T-helper 2 cell treated with Interferon-gamma antibody and Interleukin-4, amounts not matched to agents 100 ng/mL and 5 ng/mL, for 36 hours (primary cell): ENCODE measurements around the gene COLGALT1. TPM values are rescaled to one million over a fixed set of nuclear protein-coding genes. Genes with fewer than 3 reads are reported as not detected.

Source experiments
- intact Hi-C: fragments of 100-400 bp; cut with micrococcal nuclease; formaldehyde crosslinking; loops from one replicate; pipeline ENCODE4 v1.15.1; 2023
- total RNA-seq: library from RNA; stranded (reverse); gene quantifications from 2 replicates; pipeline ENCODE4 v1.2.3, GENCODE V29; 2022

The COLGALT1 gene
- total RNA-seq, 1 donor from 2014 or later = 61.7 TPM

DNA sequence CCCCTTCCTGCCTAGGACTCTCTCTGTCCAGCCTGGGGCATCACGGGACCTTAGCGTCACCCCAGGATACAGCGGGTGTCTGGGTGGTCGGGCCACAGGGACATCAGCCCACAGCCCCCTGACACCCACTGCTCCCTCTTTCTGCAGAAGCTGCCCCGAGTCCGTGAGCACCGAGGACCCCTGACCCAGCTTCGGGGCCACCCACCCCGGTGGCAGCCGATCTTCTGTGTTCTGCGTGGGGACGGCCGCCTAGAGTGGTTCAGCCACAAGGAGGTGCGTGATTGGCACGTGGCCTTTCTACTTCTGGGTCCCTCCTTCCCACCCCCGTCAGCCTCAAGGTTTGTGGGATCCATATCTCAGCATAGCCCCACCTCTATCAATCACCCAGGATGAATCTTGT, 23.3 kb upstream of the COLGALT1 start:
- intact Hi-C loops = no loop called here

- intact Hi-C loops = no loop called here
These were observed 22.9 kb upstream of the COLGALT1 start for GRCh38 chr19:17532557-17532956.

GRCh38 chr19:17534767-17535166, 20.7 kb upstream of the COLGALT1 start:
- intact Hi-C loops = no loop called here

DNA sequence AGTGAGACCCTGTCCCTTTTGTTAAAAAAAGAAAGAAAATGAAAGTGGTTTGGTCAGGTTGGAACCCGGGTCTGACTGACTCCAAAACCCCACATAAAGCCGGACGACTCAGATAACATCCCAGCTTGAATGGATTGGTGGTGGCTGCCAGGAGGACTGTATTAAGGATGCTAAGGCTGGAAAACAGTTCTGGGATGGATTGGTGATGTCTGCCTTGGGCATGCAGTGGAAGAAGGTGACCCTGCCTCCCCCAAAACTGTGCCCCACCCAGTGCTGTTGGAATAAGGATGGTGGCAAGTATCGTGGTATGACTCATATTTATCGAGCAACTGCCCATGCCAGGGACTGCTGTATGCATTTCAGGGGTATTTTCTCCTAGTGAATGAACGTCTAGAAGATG, 18.5 kb upstream of the COLGALT1 start:
- intact Hi-C loops = no loop called here

DNA sequence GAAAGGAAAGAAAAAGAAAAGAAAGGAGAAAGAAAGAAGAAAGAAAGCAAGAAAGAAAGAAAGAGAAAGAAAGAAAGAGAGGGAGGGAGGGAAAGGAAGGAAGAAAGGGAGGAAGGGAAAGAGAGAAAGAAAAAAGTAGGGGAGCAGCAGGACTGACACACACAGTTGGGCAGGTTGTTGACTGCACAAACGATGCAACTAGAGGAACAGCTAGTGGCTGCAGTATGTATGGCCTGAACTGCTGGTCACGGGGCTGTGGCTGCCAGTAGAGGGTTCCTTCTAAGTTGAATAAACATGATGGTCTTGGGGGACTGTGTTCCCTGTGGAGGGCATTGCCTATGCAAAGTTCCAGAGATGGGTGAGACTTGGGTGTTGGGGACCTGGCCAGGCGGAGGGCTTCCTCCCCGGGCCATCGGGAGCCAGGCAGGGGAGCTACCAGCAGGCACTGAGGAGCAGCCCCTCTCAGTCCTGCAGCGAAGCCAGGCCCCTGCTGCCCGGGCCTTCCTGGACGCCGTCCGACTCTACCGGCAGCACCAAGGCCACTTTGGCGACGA, 16.7 kb upstream of the COLGALT1 start:
- intact Hi-C loops = loop anchor here (1.0 kb wide), 1 partner anchor 17 kb away; the partner anchor contains the start of gene COLGALT1

- intact Hi-C loops = loop anchor here (1.0 kb wide), 1 partner anchor 16 kb away; the partner anchor contains the start of gene COLGALT1
These were observed 16.0 kb upstream of the COLGALT1 start for GRCh38 chr19:17539238-17540117.

- intact Hi-C loops = no loop called here
These were observed 15.3 kb upstream of the COLGALT1 start for GRCh38 chr19:17540174-17540573.

DNA sequence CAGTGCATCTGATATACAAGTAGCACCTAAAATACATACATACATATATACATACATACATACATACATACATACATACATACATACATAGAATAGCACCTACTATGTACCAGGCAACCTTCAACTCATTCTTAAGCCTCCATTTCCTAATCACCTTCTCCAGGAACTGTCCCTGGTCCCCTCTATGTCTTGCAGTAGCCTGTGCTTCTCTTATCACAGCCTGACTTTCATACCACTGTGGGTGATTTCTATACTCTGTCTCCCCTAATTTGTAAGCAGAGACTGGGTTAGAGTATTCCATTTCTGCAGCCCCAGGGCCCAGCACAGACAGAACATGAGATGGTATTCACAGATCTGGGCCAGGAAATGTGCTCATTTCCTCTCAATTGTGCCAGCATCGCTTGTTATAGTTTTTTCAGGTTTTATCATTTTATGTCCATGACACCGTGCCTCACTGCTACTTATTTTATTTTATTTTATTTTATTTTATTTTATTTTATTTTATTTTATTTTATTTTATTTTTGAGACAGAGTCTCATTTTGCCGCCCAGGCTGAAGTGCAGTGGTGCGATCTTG, 14.2 kb upstream of the COLGALT1 start:
- intact Hi-C loops = no loop called here

GRCh38 chr19:17542042-17542441, 13.4 kb upstream of the COLGALT1 start:
- intact Hi-C loops = no loop called here

GRCh38 chr19:17542793-17543582, 12.5 kb upstream of the COLGALT1 start:
- intact Hi-C loops = no loop called here

DNA sequence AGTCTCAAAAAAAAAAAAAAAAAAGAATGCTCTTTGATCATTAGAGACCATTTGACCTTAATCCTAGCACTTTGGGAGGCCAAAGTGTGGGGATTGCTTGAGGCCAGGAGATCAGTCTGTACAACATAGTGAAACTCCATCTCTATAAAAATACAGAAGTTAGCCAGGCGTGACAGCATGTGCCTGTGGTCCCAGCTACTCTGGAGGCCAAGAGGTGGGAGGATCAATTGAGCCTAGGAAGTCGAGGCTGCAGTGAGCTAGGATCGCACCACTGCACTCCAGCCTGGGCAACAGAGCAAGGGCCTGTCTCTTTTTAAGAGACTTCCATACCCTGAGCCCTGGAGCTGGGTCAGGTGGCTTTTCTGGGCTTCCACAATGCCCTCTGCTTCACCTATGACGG, 11.5 kb upstream of the COLGALT1 start:
- intact Hi-C loops = no loop called here

- intact Hi-C loops = no loop called here
These were observed 11.0 kb upstream of the COLGALT1 start for GRCh38 chr19:17544418-17544817.

- intact Hi-C loops = no loop called here
These were observed 7.3 kb upstream of the COLGALT1 start for GRCh38 chr19:17548145-17548544.

GRCh38 chr19:17549085-17549740, 6.2 kb upstream of the COLGALT1 start:
- intact Hi-C loops = no loop called here

- intact Hi-C loops = loop anchor here (10.0 kb wide), 1 partner anchor 195 kb away; no protein-coding TSS in a partner anchor
These were observed 5.3 kb upstream of the COLGALT1 start for GRCh38 chr19:17550076-17550667.

DNA sequence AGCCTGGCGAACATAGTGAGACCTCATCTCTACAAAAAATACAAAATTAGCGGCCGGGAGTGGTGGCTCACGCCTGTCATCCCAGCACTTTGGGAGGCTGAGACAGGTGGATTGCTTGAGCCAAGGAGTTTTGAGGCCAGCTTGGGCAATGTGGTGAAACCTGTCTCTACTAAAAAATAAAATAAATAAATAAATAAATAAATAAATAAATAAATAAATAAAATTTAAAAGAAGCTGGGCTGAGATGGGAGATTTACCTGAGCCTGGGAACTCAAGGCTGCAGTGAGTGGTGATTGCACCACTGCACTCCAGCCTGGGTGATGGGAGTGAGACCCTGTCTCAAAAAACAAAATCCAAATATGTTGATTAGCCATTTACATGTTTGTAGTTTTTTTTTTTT, 2.7 kb upstream of the COLGALT1 start:
- intact Hi-C loops = loop anchor here (10.0 kb wide), 1 partner anchor 192 kb away; no protein-coding TSS in a partner anchor

DNA sequence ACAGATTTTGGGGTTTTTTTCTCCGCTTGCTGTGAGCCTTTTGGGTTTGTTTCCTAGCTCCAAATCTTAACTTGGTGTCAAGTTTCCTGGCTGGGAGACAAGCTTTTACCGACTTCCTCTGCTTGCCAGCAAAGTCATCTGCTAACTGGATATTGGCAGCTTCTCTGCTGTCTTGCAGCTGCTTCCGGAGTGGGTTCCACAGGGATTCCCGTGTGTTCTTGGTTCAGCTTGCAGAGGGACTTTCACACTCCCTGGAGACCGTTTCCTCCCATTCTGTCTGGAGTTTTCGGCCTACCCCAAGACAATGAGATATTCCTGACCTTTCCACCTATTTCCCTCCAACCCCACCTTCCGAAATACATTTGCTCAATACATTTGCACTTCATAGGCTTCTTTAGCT, 2.2 kb upstream of the COLGALT1 start:
- intact Hi-C loops = loop anchor here (10.0 kb wide), 1 partner anchor 192 kb away; no protein-coding TSS in a partner anchor

DNA sequence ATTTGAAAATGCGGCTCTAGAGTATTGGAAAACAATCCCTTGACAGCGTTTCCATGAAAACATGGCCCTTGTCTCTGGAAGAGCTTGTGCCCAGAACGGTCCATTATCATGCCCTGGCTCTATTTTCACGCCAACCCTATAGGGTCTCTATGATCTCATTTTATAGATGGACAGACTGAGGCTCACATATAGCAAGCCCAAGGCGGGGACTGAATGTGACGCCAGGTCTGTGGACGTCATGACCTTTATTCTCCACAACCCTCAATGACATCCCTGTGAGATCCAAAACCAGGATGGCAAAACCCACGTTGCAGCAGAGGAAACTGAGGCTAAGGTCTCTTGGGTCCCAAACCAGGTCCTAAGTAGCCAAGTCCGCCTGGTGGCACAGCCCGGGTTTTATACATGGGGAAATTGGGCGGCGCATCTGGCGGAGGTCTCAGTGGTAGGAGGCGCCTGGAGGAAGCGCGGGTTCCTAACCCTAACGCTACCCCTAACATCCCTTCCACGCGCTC, 425 bp upstream of the COLGALT1 start:
- intact Hi-C loops = loop anchor here (1.0 to 10.0 kb wide), 3 partner anchors 16 to 190 kb away; no protein-coding TSS in a partner anchor

DNA sequence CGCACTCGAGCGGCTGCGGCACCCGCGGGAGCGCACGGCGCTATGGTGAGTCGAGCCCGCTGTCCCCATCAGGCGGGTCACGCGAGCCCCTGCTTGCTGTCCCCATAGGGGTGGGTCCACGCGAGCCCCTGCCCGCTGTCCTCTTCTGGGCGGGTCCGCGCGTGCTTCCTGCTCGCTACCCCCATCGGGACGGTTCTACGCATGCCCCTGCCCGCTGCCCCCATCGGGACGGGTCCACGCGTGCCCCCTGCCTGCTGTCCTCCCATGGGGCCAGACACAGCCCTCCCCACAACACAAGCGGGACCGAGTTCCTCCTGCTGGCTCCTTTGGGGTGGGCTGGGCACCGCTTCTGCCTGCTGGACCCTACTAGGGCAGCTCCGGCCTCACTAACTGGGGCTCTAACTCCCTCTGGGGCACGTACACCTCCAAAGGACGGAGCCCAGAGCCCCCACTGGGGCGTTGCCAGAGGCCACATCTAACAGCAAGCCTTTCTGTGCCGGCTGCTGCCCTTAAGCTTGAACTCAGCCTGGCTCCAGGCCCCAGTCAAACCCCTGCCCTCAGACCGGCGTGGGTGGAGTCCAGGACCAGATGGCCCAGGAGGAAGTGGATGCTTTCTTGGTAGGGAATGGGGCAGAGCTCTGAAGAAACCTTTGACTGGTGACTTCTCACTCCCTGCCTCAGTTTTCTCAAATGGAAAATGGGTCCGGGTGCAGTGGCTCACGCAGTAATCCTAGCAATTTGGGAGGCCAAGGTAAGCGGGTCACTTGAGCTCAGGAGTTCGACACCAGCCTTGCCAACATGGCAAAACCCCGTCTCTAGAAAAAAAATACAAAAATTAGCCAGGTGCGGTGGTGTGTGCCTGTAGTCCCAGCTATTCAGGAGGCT, 722 bp downstream of the COLGALT1 start:
- intact Hi-C loops = loop anchor here (1.0 to 10.0 kb wide), 3 partner anchors 17 to 189 kb away; no protein-coding TSS in a partner anchor
